ENCODE measurements around the gene HMX2. TPM values are rescaled to one million over a fixed set of nuclear protein-coding genes. Genes with fewer than 3 reads are reported as not detected.

Gene HMX2
- polyA plus RNA-seq, 1 donor from 2014 or later = not detected

- no peaks in the 10 kb centered on the region for H3K36me3 ChIP-seq (ENCODE audit: insufficient read depth, low read length)
- no peak overlapping the region for H3K9ac ChIP-seq (ENCODE audit: low read length)
- TF ChIP-seq POLR2AphosphoS5 (IDR thresholded peaks at IDR 0.05) = peak; percentile 61
- no peak for TF ChIP-seq SMC3 (conservative IDR thresholded peaks at IDR 0.05; ENCODE audit: poor library complexity)
- no peaks in the 10 kb centered on the region for H3K9me3 ChIP-seq (ENCODE audit: low read length)
- H3K4me3 ChIP-seq (ENCODE audit: low read length) = peak overlapping the region; percentile 65
- peaks cover 82% of the 10 kb centered on the region for H3K27me3 ChIP-seq (ENCODE audit: insufficient read depth, low read depth, low read length)
- H3K79me2 ChIP-seq (replicated peaks; ENCODE audit: insufficient read depth, low read length) = peaks cover 7% of the 10 kb centered on the region
- H3F3A ChIP-seq (ENCODE audit: insufficient read depth, low read length, poor library complexity, severe bottlenecking) = no peaks in the 10 kb centered on the region
- no peaks in the 10 kb centered on the region for H4K20me1 ChIP-seq (ENCODE audit: insufficient read depth)
- H3K9me2 ChIP-seq (ENCODE audit: insufficient read depth, low read length) = no peaks in the 10 kb centered on the region
- no peak overlapping the region for H3K27ac ChIP-seq (ENCODE audit: low read length)
- peak overlapping the region; percentile 53 for H3K4me2 ChIP-seq (ENCODE audit: low read length)
- H2AFZ ChIP-seq (ENCODE audit: low read depth, low read length) = no peak overlapping the region
Observed at GRCh38 chr10:123150271-123150985, 2.5 kb downstream of the HMX2 start.

- H4K20me1 ChIP-seq (ENCODE audit: insufficient read depth) = no peaks in the 10 kb centered on the region
- peaks cover 4% of the 10 kb centered on the region for H3K36me3 ChIP-seq (ENCODE audit: insufficient read depth, low read length)
- no peaks in the 10 kb centered on the region for H3F3A ChIP-seq (ENCODE audit: insufficient read depth, low read length, poor library complexity, severe bottlenecking)
- H3K27ac ChIP-seq (ENCODE audit: low read length) = no peak overlapping the region
- no peak overlapping the region for H2AFZ ChIP-seq (ENCODE audit: low read depth, low read length)
- H3K4me3 ChIP-seq (ENCODE audit: low read length) = peak overlapping the region; percentile 35
- no peaks in the 10 kb centered on the region for H3K9me2 ChIP-seq (ENCODE audit: insufficient read depth, low read length)
- peaks cover 74% of the 10 kb centered on the region for H3K27me3 ChIP-seq (ENCODE audit: insufficient read depth, low read depth, low read length)
- H3K4me2 ChIP-seq (ENCODE audit: low read length) = no peak overlapping the region
- peaks cover 15% of the 10 kb centered on the region for H3K79me2 ChIP-seq (replicated peaks; ENCODE audit: insufficient read depth, low read length)
- no peaks in the 10 kb centered on the region for H3K9me3 ChIP-seq (ENCODE audit: low read length)
- no peak overlapping the region for H3K9ac ChIP-seq (ENCODE audit: low read length)
- TF ChIP-seq CTCF (IDR thresholded peaks at IDR 0.05; ENCODE audit: poor library complexity, severe bottlenecking) = no peak
- peak; percentile 62 for TF ChIP-seq EZH2 (IDR thresholded peaks at IDR 0.05; ENCODE audit: borderline replicate concordance, insufficient read depth, low read length, poor library complexity, severe bottlenecking)
Observed at GRCh38 chr10:123150986-123151736, 3.2 kb downstream of the HMX2 start.

GRCh38 chr10:123151737-123152135 lies 3.8 kb downstream of the HMX2 start:
- Histone ChIP-seq H3K4me2 (ENCODE audit: low read length) (no peak overlapping the region), H4K20me1 (ENCODE audit: insufficient read depth) (no peaks in the 10 kb centered on the region), H3K27ac (ENCODE audit: low read length) (no peak overlapping the region), H3K36me3 (ENCODE audit: insufficient read depth, low read length) (peaks cover 6% of the 10 kb centered on the region), H3K4me3 (ENCODE audit: low read length) (peak overlapping the region; percentile 35), H2AFZ (ENCODE audit: low read depth, low read length) (no peak overlapping the region), H3K9ac (ENCODE audit: low read length) (no peak overlapping the region), H3K79me2 (replicated peaks; ENCODE audit: insufficient read depth, low read length) (peaks cover 19% of the 10 kb centered on the region), H3K9me3 (ENCODE audit: low read length) (no peaks in the 10 kb centered on the region), H3K27me3 (ENCODE audit: insufficient read depth, low read depth, low read length) (peaks cover 69% of the 10 kb centered on the region), H3K9me2 (ENCODE audit: insufficient read depth, low read length) (no peaks in the 10 kb centered on the region), H3F3A (ENCODE audit: insufficient read depth, low read length, poor library complexity, severe bottlenecking) (no peaks in the 10 kb centered on the region)
- TF ChIP-seq SMC3 (conservative IDR thresholded peaks at IDR 0.05; ENCODE audit: poor library complexity) (no peak), POLR2AphosphoS5 (IDR thresholded peaks at IDR 0.05) (peak; percentile 43), TAF1 (IDR thresholded peaks at IDR 0.05; ENCODE audit: low read depth) (no peak), REST (IDR thresholded peaks at IDR 0.05; ENCODE audit: borderline replicate concordance) (no peak), CTCF (IDR thresholded peaks at IDR 0.05; ENCODE audit: poor library complexity, severe bottlenecking) (no peak)

Data from neural cell (in vitro differentiated cells).